Fibroblast of lung (primary cell): ENCODE measurements around the gene KRT82. TPM values are rescaled to one million over a fixed set of nuclear protein-coding genes. Genes with fewer than 3 reads are reported as not detected.

Source experiments
- DNase-seq, 2 donors: peaks; one replicate each; pipeline versions ENCODE4 v3.0.0 to v3.0.0-alpha.2; 2010; ENCODE audit warnings: low read depth in 2 of 2
- H2AFZ ChIP-seq: 2 replicates; pipeline ENCODE4 v1.5.1; 2012; ENCODE audit warnings: low read length, control low read depth, inconsistent platforms
- H3K27ac ChIP-seq: 2 replicates; pipeline ENCODE4 v1.5.1; 2011; ENCODE audit warnings: low read length, control low read depth; ENCODE audit not compliant: insufficient read depth
- H3K27me3 ChIP-seq: 2 replicates; pipeline ENCODE4 v1.5.1; 2011; ENCODE audit warnings: mild to moderate bottlenecking, low read length; ENCODE audit not compliant: control insufficient read depth, insufficient read depth
- H3K36me3 ChIP-seq: 2 replicates; pipeline ENCODE4 v1.5.1; 2011; ENCODE audit warnings: low read length; ENCODE audit not compliant: control insufficient read depth, insufficient read depth
- H3K4me1 ChIP-seq: 2 replicates; pipeline ENCODE4 v1.5.1; 2011; ENCODE audit warnings: low read length; ENCODE audit not compliant: control insufficient read depth, insufficient read depth; ENCODE audit errors: extremely low read depth
- H3K4me2 ChIP-seq: 2 replicates; pipeline ENCODE4 v1.5.1; 2011; ENCODE audit warnings: low read length, control low read depth; ENCODE audit not compliant: insufficient read depth; ENCODE audit errors: extremely low read depth
- H3K4me3 ChIP-seq, 4 experiments: fragments of 200-600 bp in 1 of 4; sonication (generic) in 1 of 4; replicated peaks in 1 of 4; 2 replicates each; pipeline ENCODE4 v1.5.1; 2011 to 2016; ENCODE audit warnings: low read length in 4 of 4, low read depth in 3 of 4, mild to moderate bottlenecking in 3 of 4, control low read depth in 2 of 4, inconsistent platforms in 1 of 4, mixed read lengths in 1 of 4; ENCODE audit not compliant: insufficient read depth in 1 of 4; ENCODE audit errors: control extremely low read depth in 1 of 4
- H3K79me2 ChIP-seq: 2 replicates; pipeline ENCODE4 v1.5.1; 2012; ENCODE audit warnings: mild to moderate bottlenecking, low read length, inconsistent platforms; ENCODE audit not compliant: control insufficient read depth, insufficient read depth
- H3K9ac ChIP-seq: 2 replicates; pipeline ENCODE4 v1.5.1; 2011; ENCODE audit warnings: mild to moderate bottlenecking, low read length, control low read depth; ENCODE audit not compliant: insufficient read depth
- H3K9me3 ChIP-seq: 2 replicates; pipeline ENCODE4 v1.5.1; 2012; ENCODE audit warnings: low read depth, low read length; ENCODE audit not compliant: control insufficient read depth, insufficient read depth
- H4K20me1 ChIP-seq: 2 replicates; pipeline ENCODE4 v1.5.1; 2011; ENCODE audit warnings: low read length; ENCODE audit not compliant: control insufficient read depth, insufficient read depth; ENCODE audit errors: extremely low read depth
- EZH2 ChIP-seq: IDR thresholded peaks from 2 replicates; pipeline ENCODE4 v1.5.1; 2012; ENCODE audit warnings: low read length, control low read depth, mild to moderate bottlenecking; ENCODE audit errors: missing control alignments
- polyA plus RNA-seq, 2 donors: library from polyadenylated mRNA; depleted of rRNA in 1 of 2; stranded (reverse) in 1 of 2; unstranded in 1 of 2; fragments of >200 nt; gene quantifications; 2 replicates each; pipeline ENCODE4 v1.2.1, GENCODE V29; 2011 to 2012; ENCODE audit warnings: missing spikeins in 1 of 2
- total RNA-seq: library from RNA; depleted of rRNA; stranded (reverse); fragments of >200 nt; gene quantifications from 2 replicates; pipeline ENCODE4 v1.2.1, GENCODE V29; 2014
- TF ChIP-seq, protein P1 (sequence below), 2 donors: IDR thresholded peaks in 1 of 2; conservative IDR thresholded peaks in 1 of 2; 1 replicate in 1 of 2; 2 replicates in 1 of 2; pipeline ENCODE4 v1.5.1; 2011 to 2012; ENCODE audit warnings: low read length in 2 of 2, control low read depth in 1 of 2, inconsistent platforms in 1 of 2, low read depth in 1 of 2, mild to moderate bottlenecking in 1 of 2

Gene KRT82
- total and polyA plus RNA-seq, 2 donors (not counting 1 experiment from before 2014, with no cell fraction given): not detected

DNA sequence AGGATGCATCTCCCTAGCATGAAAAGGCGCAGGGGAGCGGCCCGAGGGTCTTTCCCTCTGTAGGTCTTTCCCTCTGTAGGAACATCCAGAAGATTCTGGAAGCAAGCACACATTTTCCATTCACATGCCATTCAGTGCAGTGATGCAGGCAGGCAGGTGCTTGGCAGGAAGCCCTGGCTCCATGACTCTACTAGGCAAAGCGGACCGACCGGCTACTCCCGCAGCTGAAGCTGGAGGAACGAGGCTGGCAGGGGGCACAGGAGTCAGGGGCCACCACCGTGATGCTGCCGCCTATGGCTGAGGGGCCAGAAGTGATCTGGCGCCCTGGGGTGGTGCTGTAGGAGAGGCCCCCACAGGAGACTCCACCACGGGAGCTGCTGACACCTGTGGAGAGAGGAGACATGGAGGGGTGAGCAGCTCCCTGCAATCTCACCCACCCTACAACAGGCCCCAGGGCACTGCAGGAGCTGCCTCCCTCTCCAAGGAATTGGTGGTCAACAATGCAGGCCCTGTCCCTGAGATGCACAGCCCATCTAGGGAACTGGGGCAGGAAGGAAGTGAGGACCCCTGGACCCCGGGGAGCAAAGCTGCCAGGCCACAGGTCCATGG lies 45.4 kb downstream of the KRT82 start:
- no peak for TF ChIP-seq EZH2
- TF ChIP-seq, protein P1, sequence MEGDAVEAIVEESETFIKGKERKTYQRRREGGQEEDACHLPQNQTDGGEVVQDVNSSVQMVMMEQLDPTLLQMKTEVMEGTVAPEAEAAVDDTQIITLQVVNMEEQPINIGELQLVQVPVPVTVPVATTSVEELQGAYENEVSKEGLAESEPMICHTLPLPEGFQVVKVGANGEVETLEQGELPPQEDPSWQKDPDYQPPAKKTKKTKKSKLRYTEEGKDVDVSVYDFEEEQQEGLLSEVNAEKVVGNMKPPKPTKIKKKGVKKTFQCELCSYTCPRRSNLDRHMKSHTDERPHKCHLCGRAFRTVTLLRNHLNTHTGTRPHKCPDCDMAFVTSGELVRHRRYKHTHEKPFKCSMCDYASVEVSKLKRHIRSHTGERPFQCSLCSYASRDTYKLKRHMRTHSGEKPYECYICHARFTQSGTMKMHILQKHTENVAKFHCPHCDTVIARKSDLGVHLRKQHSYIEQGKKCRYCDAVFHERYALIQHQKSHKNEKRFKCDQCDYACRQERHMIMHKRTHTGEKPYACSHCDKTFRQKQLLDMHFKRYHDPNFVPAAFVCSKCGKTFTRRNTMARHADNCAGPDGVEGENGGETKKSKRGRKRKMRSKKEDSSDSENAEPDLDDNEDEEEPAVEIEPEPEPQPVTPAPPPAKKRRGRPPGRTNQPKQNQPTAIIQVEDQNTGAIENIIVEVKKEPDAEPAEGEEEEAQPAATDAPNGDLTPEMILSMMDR (conservative IDR thresholded peaks at IDR 0.05 in 1 of 2, IDR thresholded peaks at IDR 0.05 in 1 of 2; ENCODE audit: low read depth in 1 of 2, low read length in 2 of 2): no peak

DNA sequence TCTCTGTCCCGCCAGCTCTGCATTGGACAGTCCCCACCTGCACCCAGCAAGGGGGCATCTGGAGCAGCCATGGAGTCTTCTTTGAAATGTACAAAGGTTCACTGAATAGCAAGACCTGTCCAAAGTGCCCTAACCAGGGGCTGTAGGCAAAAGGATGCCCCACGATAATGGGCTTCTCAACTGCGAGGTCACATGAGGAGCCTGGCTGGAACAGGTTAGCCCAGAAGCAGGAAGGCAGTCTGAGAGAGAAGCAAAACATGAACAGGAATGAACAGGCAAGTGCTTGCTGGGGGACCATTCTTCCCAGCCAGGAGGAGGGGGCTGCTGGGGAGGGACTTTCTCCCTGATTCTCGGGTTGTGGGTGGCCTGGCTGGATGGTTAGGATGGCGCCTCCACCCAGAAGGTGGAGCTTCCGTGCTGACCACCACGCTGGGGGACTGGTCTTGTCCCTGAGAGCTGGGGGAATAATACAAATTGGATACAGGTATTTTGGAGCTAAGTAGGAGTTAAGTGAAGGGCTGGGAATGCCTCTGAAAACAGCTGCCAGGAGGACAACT lies 46.0 kb downstream of the KRT82 start:
- no peak overlapping the region for H3K4me3 ChIP-seq
- H3K9ac ChIP-seq: no peak overlapping the region
- no peaks in the 10 kb centered on the region for H4K20me1 ChIP-seq
- no peaks in the 10 kb centered on the region for H3K4me1 ChIP-seq
- no peak for DNase-seq
- no peaks in the 10 kb centered on the region for H3K27me3 ChIP-seq
- H3K79me2 ChIP-seq: no peaks in the 10 kb centered on the region
- TF ChIP-seq, protein P1 (conservative IDR thresholded peaks at IDR 0.05 in 1 of 2, IDR thresholded peaks at IDR 0.05 in 1 of 2; ENCODE audit: low read depth in 1 of 2, low read length in 2 of 2): no peak
- no peak for TF ChIP-seq EZH2
- no peaks in the 10 kb centered on the region for H3K9me3 ChIP-seq
- H3K4me2 ChIP-seq: no peak overlapping the region
- no peak overlapping the region for H2AFZ ChIP-seq
- H3K27ac ChIP-seq: no peak overlapping the region
- no peaks in the 10 kb centered on the region for H3K36me3 ChIP-seq

More for the DNA sequence above, 45.4 kb downstream of the KRT82 start:
- no peak overlapping the region for H2AFZ ChIP-seq
- H3K4me2 ChIP-seq: no peak overlapping the region
- H3K9ac ChIP-seq: no peak overlapping the region
- no peaks in the 10 kb centered on the region for H3K9me3 ChIP-seq
- no peak overlapping the region for H3K27ac ChIP-seq
- no peak overlapping the region for H3K4me3 ChIP-seq
- no peaks in the 10 kb centered on the region for H3K36me3 ChIP-seq
- no peak for DNase-seq
- no peaks in the 10 kb centered on the region for H3K27me3 ChIP-seq
- no peaks in the 10 kb centered on the region for H3K79me2 ChIP-seq
- H3K4me1 ChIP-seq: no peaks in the 10 kb centered on the region
- H4K20me1 ChIP-seq: no peaks in the 10 kb centered on the region

DNA sequence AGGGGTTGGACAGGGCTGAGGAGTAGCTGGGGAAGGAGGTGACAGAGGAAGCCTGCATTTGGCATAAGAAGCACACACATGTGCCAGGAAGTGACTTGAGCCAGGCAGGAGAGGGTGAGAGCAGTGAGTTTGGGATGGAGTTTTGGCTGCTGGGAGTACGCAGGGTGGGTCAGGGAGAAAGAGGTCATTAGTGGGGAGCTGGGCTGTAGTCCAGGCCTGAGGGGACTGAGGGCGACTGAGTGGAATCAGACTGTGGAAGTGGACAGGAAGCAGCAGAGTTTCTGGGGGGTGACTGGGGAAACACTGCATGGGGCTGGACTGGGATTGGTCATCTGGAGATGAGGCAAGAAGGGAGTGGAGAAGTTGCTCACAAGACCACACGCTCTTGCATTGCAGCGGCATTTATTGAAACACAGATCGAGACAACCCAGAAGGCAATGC lies 46.5 kb downstream of the KRT82 start:
- Histone ChIP-seq H3K9ac (no peak overlapping the region), H3K4me1 (no peaks in the 10 kb centered on the region), H3K27me3 (no peaks in the 10 kb centered on the region), H3K4me2 (no peak overlapping the region), H3K79me2 (no peaks in the 10 kb centered on the region), H4K20me1 (no peaks in the 10 kb centered on the region), H3K36me3 (no peaks in the 10 kb centered on the region), H3K27ac (no peak overlapping the region), H3K4me3 (no peak overlapping the region), H3K9me3 (no peaks in the 10 kb centered on the region), H2AFZ (no peak overlapping the region)
- no peak for DNase-seq
- TF ChIP-seq, protein P1 (conservative IDR thresholded peaks at IDR 0.05 in 1 of 2, IDR thresholded peaks at IDR 0.05 in 1 of 2; ENCODE audit: low read depth in 1 of 2, low read length in 2 of 2): no peak
- no peak for TF ChIP-seq EZH2
